SK-N-SH treated with all-trans-retinoic acid at 6 μM for 48 hours (cell line): ENCODE data around the gene ARHGAP18.

ENCODE experiments used
- BACH2 ChIP-seq: fragments of 250-450 bp; sonication (Bioruptor Pico); IDR thresholded peaks from 2 replicates; pipeline ENCODE4 v1.9.0; 2021; ENCODE audit warnings: mild to moderate bottlenecking, borderline replicate concordance
- CREB5 ChIP-seq: fragments of 250-450 bp; sonication (Bioruptor Pico); IDR thresholded peaks from 2 replicates; pipeline ENCODE4 v1.5.1; 2020; ENCODE audit warnings: low read depth, mild to moderate bottlenecking, moderate library complexity
- CSRNP3 ChIP-seq: fragments of 250-450 bp; sonication (Bioruptor Pico); IDR thresholded peaks from 2 replicates; pipeline ENCODE4 v1.5.1; 2021; ENCODE audit warnings: mild to moderate bottlenecking, moderate library complexity
- RARB ChIP-seq: fragments of 250-450 bp; sonication (Bioruptor Pico); IDR thresholded peaks from 2 replicates; pipeline ENCODE4 v1.8.0; 2021; ENCODE audit warnings: mild to moderate bottlenecking, moderate library complexity
- TCF4 ChIP-seq: fragments of 250-450 bp; sonication (Bioruptor Pico); IDR thresholded peaks from 2 replicates; pipeline ENCODE4 v1.8.0; 2021; ENCODE audit warnings: mild to moderate bottlenecking, moderate library complexity, borderline replicate concordance
- ZFP3 ChIP-seq: fragments of 250-450 bp; sonication (Bioruptor Pico); IDR thresholded peaks from 2 replicates; pipeline ENCODE4 v1.5.0; 2020; ENCODE audit warnings: mild to moderate bottlenecking, moderate library complexity
- ZFP30 ChIP-seq: fragments of 450-650 bp; formaldehyde crosslinking; IDR thresholded peaks from 2 replicates; pipeline ENCODE4 v1.5.0; 2022; ENCODE audit warnings: mild to moderate bottlenecking, moderate library complexity
- ZNF70 ChIP-seq: fragments of 450-650 bp; formaldehyde crosslinking; IDR thresholded peaks from 2 replicates; pipeline ENCODE4 v1.5.0; 2020; ENCODE audit warnings: mild to moderate bottlenecking, moderate library complexity

DNA sequence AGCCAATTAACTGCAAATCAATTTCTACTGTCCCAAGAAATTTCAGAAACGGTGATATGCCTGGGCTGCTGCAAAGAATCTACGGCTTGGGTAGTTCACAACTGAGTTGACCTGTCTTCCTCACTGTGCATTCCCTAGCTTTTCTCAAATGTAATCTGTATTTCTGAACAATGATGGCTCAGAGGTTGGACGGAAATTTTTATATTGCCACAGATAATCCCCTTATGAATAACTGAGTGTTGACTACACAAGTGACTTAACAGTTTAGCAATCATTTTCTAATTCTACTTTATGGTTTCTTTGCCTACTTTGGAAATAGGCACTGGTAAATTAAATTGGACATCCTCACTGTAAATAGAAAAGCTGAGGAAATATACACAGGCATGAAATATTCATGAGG lies 94.5 kb downstream of the ARHGAP18 start:
- TF ChIP-seq CREB5 (CRISPR knock-in tag) = no peak
- TF ChIP-seq ZFP3 (CRISPR knock-in tag) = no peak
- no peak for TF ChIP-seq ZFP30 (CRISPR knock-in tag)
- no peak for TF ChIP-seq ZNF70 (CRISPR knock-in tag)
- TF ChIP-seq CSRNP3 (CRISPR knock-in tag) = no peak
- TF ChIP-seq RARB (CRISPR knock-in tag) = no peak
- no peak for TF ChIP-seq BACH2 (CRISPR knock-in tag)
- no peak for TF ChIP-seq TCF4 (CRISPR knock-in tag)
